ENCODE data around the gene PARP11. TPM values are rescaled to one million over a fixed set of nuclear protein-coding genes. Genes with fewer than 3 reads are reported as not detected.

The PARP11 gene
- total RNA-seq, 4 donors from 2014 or later = 0.77 to 16.4 (median 8.8) TPM

GRCh38 chr12:3913278-3913677, 40.1 kb upstream of the PARP11 start:
- TF ChIP-seq CTCF (IDR thresholded peaks at IDR 0.05) (no peak), POLR2A (IDR thresholded peaks at IDR 0.05) (no peak)
- H3K9me3 ChIP-seq = no peaks in the 10 kb centered on the region
- H3K4me1 ChIP-seq = no peaks in the 10 kb centered on the region
- H3K27ac ChIP-seq = no peak overlapping the region
- intact Hi-C loops (cut with DNase I; ENCODE audit: low total_unique reads) = no loop called here
- DNase-seq = no peak
- no peak overlapping the region for H3K4me3 ChIP-seq
- no peaks in the 10 kb centered on the region for H3K36me3 ChIP-seq
- H3K27me3 ChIP-seq = no peaks in the 10 kb centered on the region

DNA sequence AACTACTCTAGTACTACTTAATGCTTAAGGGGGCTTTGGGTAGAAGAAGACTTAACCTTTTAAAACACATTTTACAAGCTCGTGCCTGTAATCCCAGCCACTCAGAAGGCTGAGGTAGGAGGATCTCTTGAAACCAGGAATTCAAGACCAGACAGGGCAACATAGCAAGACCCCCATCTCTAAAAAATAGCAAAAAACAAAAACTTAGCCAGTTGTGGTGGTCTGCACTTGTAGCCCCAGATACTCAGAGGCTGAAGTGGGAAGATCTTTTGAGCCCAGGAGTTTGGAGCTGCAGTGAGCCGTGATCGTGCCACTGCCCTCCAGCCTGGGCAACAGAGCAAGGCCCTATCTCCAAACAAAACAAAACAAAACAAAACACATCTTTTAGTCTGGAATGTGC, 39.7 kb upstream of the PARP11 start:
- H3K36me3 ChIP-seq = no peaks in the 10 kb centered on the region
- H3K27me3 ChIP-seq = no peaks in the 10 kb centered on the region
- no peak overlapping the region for H3K27ac ChIP-seq
- no peaks in the 10 kb centered on the region for H3K4me1 ChIP-seq
- no peak overlapping the region for H3K4me3 ChIP-seq
- TF ChIP-seq CTCF (IDR thresholded peaks at IDR 0.05) (no peak), POLR2A (IDR thresholded peaks at IDR 0.05) (no peak)
- intact Hi-C loops (cut with DNase I; ENCODE audit: low total_unique reads) = no loop called here
- H3K9me3 ChIP-seq = no peaks in the 10 kb centered on the region
- no peak for DNase-seq

GRCh38 chr12:3911409-3911808, 38.2 kb upstream of the PARP11 start:
- no peak overlapping the region for H3K27ac ChIP-seq
- intact Hi-C loops (cut with DNase I; ENCODE audit: low total_unique reads) = no loop called here
- no peak overlapping the region for H3K4me3 ChIP-seq
- no peak for DNase-seq
- no peaks in the 10 kb centered on the region for H3K36me3 ChIP-seq
- H3K9me3 ChIP-seq = no peaks in the 10 kb centered on the region
- H3K27me3 ChIP-seq = no peaks in the 10 kb centered on the region
- TF ChIP-seq POLR2A (IDR thresholded peaks at IDR 0.05) (no peak), CTCF (IDR thresholded peaks at IDR 0.05) (no peak)
- H3K4me1 ChIP-seq = no peaks in the 10 kb centered on the region

DNA sequence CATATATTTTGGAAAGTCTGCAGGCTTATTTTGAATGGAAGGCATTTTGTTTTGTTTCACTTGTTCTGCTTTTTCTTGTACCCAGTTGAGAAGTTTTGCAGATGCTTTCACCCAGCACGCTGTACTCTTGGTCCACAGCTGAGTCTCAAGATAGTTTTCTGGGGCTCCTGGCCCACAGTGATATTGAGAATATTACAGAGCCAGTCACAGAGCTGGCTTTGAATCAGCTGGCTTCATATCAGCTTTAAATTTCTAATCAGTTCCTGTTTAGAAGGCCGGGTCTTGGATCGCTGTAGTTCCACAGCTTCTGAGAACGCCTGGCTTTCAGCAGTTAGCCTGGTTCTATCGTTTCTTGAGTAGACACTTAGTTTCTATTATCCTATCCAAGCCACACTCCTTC, 32.5 kb upstream of the PARP11 start:
- intact Hi-C loops (cut with DNase I; ENCODE audit: low total_unique reads) = no loop called here
- H3K4me1 ChIP-seq = no peaks in the 10 kb centered on the region
- no peaks in the 10 kb centered on the region for H3K9me3 ChIP-seq
- DNase-seq = no peak
- no peak overlapping the region for H3K27ac ChIP-seq
- TF ChIP-seq CTCF (IDR thresholded peaks at IDR 0.05) (no peak), POLR2A (IDR thresholded peaks at IDR 0.05) (no peak)
- no peak overlapping the region for H3K4me3 ChIP-seq
- no peaks in the 10 kb centered on the region for H3K36me3 ChIP-seq
- no peaks in the 10 kb centered on the region for H3K27me3 ChIP-seq

DNA sequence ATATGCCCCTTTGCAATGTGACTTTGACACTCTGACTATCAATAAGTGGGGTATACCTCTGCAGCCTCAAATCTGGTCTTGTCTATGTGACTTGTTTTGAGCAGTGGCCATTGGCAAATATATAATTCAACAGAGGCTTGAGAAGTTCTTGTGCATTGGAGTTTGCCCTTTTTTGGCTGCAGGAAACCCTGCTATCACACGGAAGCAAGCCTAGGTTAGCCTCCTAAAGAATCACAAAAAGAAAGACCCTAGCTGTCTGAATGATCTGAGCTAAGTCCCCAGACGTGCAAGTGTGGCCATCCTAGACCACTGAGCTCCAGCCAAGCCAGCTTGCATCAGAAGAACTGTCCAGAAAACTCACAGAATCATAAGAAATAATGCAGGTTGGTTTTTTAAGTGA, 31.8 kb upstream of the PARP11 start:
- Histone ChIP-seq H3K4me3 (no peak overlapping the region), H3K4me1 (no peaks in the 10 kb centered on the region), H3K27me3 (no peaks in the 10 kb centered on the region), H3K27ac (no peak overlapping the region), H3K9me3 (no peaks in the 10 kb centered on the region), H3K36me3 (no peaks in the 10 kb centered on the region)
- TF ChIP-seq POLR2A (IDR thresholded peaks at IDR 0.05) = no peak
- TF ChIP-seq CTCF (IDR thresholded peaks at IDR 0.05) = no peak
- intact Hi-C loops (cut with DNase I; ENCODE audit: low total_unique reads) = no loop called here
- DNase-seq = no peak

Data from uterus (tissue), 4 donors.